Gastroesophageal sphincter (tissue), 3 donors: ENCODE measurements around the gene LHX5.

Source experiments
- CTCF ChIP-seq, 4 experiments: fragments of 200-600 bp in 2 of 4; fragments of 450-650 bp in 2 of 4; sonication (generic) in 1 of 4; IDR thresholded peaks; one replicate each; pipeline ENCODE4 v1.5.1; 2017 to 2019; ENCODE audit warnings: antibody characterized with exemption in 4 of 4, mild to moderate bottlenecking in 2 of 4, moderate library complexity in 2 of 4
- POLR2A ChIP-seq, 2 donors: fragments of 450-650 bp; IDR thresholded peaks; one replicate each; pipeline ENCODE4 v1.6.1; 2017; ENCODE audit warnings: antibody characterized with exemption in 2 of 2, mild to moderate bottlenecking in 2 of 2, moderate library complexity in 1 of 2

- no peak for TF ChIP-seq CTCF (IDR thresholded peaks at IDR 0.05)
- no peak for TF ChIP-seq POLR2A (IDR thresholded peaks at IDR 0.05)
These were observed 8.8 kb upstream of the LHX5 start for GRCh38 chr12:113480336-113480971.
